Measurements from ENCODE around the gene COL4A3. TPM values are rescaled to one million over a fixed set of nuclear protein-coding genes. Genes with fewer than 3 reads are reported as not detected.
"Not testable (repeated sequence)": the region's sequence is repeated elsewhere in the genome, so short reads cannot be mapped to it uniquely, and the experiment has no call there.

Gene COL4A3
- polyA plus RNA-seq, 3 donors = 0.24 to 0.78 (median 0.56) TPM

GRCh38 chr2:227153307-227153706 is 11.1 kb upstream of the COL4A3 start:
- WGBS, 3 donors = 71 to 79% (median 77%) methylated on average over 4 of the region's 4 CpGs
- no peak overlapping the region for H3K27ac ChIP-seq (ENCODE audit: low read depth, low read length)

GRCh38 chr2:227153758-227154486 is 10.5 kb upstream of the COL4A3 start:
- H3K27ac ChIP-seq (ENCODE audit: low read depth, low read length) = no peak overlapping the region
- whole genome bisulfite sequencing, 3 donors = 61 to 68% (median 64%) methylated on average over 4 of the region's 4 CpGs

- no peak overlapping the region for H3K27ac ChIP-seq (ENCODE audit: low read depth, low read length)
- WGBS, 3 donors = 76 to 84% (median 80%) methylated on average over 6 of the region's 6 CpGs
Observed at GRCh38 chr2:227154986-227155774, 9.2 kb upstream of the COL4A3 start.

DNA sequence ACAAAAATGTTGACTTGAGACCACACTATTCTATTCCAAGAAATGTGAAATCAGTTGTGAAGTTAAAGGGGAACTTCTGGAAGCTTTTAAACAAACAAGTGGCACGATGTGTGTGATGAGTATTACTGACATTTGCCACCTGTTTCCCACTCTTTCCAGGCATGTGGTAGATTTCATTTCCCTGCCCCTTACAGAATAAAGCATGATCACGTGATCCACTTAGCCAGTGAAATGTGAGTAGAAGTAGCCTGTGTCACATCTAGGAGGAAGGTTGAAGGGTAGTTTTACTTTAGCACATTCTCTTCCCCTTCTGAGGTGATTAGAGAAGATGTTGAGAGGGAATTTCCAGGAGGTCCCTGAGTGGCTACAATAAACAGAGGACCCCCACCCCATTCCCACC is 4.3 kb upstream of the COL4A3 start:
- 46 to 61% (median 48%) methylated on average over 2 of the region's 2 CpGs for WGBS, 3 donors
- no peak overlapping the region for H3K27ac ChIP-seq (ENCODE audit: low read depth, low read length)

DNA sequence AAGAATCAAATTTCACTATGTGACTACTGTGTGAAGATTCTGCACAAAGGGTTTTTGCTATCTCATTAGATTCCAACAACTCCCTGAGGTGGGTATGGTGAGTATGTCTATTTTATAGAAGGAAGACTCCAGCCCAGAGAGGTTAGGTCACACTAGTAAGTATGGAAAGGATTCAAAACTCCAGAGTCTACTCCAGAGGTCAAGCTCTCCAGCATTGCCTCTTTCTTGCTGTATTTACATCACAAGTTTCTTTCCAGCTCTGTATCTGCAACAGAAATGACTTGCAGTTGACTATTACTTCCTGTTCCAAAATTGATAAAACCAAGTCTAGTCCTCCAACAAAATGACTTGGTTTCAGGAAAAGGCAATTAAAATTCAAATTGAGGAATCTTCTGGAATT is 2.5 kb upstream of the COL4A3 start:
- H3K27ac ChIP-seq (ENCODE audit: low read depth, low read length) = no peak overlapping the region

- WGBS, 3 donors = 2 to 3% (median 3%) methylated on average over 18 to 20 of the region's 20 CpGs
- H3K27ac ChIP-seq (ENCODE audit: low read depth, low read length) = no peak overlapping the region
Observed at GRCh38 chr2:227163485-227163997, 883 bp upstream of the COL4A3 start.

DNA sequence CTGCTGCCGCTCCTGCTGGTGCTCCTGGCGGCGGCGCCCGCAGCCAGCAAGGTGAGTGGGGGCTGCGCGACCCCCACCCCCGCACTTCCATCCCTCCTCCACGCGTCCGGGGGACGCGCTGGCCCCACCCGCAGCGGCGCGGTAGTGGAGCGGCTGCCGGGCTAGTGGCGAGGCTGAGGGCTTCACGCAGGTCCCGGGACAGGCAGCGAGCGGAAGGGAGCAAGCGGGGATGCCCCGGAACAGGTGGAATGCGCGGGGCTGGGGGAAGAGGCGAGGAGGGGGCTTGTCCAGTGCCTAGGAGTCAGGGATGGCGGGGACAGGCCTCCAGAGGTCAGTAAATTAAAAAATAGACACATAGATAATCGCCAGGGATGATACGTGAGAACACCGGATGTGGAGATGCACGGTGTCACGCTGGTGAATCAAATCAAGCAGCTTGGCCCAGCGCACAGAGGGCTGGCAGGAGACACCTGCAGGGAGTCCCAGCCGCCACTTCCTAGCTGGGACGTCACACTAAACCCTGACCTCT is 403 bp downstream of the COL4A3 start:
- WGBS, 3 donors = 1 to 4% (median 3%) methylated on average over 37 to 38 of the region's 38 CpGs
- no peak overlapping the region for H3K27ac ChIP-seq (ENCODE audit: low read depth, low read length)

GRCh38 chr2:227171779-227172178 is 7.4 kb downstream of the COL4A3 start:
- 90 to 95% (median 94%) methylated on average over 11 of the region's 11 CpGs for WGBS, 3 donors

GRCh38 chr2:227177592-227178336 is 13.3 kb downstream of the COL4A3 start:
- WGBS, 3 donors = 93 to 94% (median 94%) methylated on average over 12 of the region's 12 CpGs
- H3K27ac ChIP-seq (ENCODE audit: low read depth, low read length) = no peak overlapping the region

More at GRCh38 chr2:227171779-227172178, 7.4 kb downstream of the COL4A3 start:
- H3K27ac ChIP-seq (ENCODE audit: low read depth, low read length) = not testable (repeated sequence)

GRCh38 chr2:227179988-227180685 is 15.7 kb downstream of the COL4A3 start:
- no peak overlapping the region for H3K27ac ChIP-seq (ENCODE audit: low read depth, low read length)
- WGBS, 3 donors = 68 to 83% (median 71%) methylated on average over 11 of the region's 11 CpGs

- H3K27ac ChIP-seq (ENCODE audit: low read depth, low read length) = no peak overlapping the region
- 45 to 64% (median 62%) methylated on average over 3 of the region's 3 CpGs for WGBS, 3 donors
Observed at GRCh38 chr2:227180770-227181169, 16.3 kb downstream of the COL4A3 start.

DNA sequence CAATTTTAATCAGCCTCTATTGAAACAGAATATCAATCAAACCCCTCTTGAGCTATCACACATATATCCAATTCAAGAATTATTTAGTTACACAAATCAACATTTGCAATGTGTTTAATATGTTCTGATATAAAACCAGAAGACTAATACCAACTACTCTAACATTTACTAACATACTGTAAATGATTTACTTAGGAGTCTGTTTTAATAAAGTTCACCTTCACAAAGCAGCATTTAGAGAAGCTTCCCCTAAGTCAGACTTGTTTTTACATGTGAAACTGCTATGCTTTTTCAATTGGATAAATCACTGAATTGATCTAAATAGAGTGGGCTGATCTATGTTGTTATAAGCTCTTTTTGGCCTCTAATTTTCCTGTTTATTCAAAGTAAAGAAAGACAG is 18.3 kb downstream of the COL4A3 start:
- H3K27ac ChIP-seq (ENCODE audit: low read depth, low read length) = no peak overlapping the region

GRCh38 chr2:227183657-227184367 is 19.4 kb downstream of the COL4A3 start:
- 75 to 88% (median 87%) methylated on average over 2 of the region's 2 CpGs for WGBS, 3 donors
- H3K27ac ChIP-seq (ENCODE audit: low read depth, low read length) = no peak overlapping the region

DNA sequence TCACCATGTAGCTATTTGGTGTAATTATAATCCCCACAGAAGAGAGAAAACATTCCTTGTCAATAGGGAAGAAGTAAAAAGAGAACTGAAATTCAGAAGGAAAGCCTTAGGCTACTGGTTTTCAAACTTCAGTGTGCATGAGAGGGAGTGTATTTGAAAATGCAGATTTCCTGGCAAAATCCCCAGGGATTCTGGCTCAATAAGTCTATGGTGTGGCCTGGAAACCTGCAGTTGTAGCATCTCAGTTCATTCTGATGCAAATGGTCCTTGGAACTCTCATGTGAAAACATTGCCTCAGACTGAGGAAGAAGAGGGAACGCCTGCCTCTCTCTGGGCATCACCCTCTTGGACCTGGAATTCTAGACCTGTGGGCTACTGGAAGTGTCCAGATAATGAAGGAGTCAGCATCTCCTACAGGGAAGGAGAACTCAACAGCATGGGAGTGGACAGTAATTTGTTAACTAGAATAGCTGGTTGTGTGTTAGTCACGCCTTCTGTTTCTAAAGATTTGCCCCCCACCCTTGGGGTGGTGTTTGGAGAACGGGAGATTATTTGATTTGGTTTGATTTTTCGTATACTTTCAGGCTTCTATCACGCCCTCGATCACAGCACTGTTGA is 21.3 kb downstream of the COL4A3 start:
- WGBS, 3 donors = 79 to 83% (median 82%) methylated on average over 6 of the region's 6 CpGs
- no peak overlapping the region for H3K27ac ChIP-seq (ENCODE audit: low read depth, low read length)

DNA sequence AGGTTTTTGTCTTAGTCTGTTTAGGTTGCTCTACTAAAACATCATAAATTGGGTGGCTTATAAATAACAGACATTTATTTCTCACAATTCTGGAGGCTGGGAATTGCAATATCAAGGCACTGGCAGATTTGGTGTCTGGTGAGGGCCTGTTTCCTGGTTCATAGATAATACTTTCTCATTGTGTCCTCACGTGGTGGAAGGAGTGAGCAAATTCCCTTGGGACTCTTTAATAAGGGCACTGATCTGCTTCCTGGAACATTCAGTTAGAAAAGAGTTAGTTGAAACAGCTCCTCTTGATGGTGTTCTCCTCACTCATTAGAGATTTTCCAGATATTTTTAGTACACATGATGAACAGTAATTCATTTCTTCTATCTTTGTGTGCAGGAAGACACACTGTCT is 22.3 kb downstream of the COL4A3 start:
- WGBS, 3 donors = 19 to 46% (median 19%) methylated on average over 1 of the region's 1 CpG
- H3K27ac ChIP-seq (ENCODE audit: low read depth, low read length) = no peak overlapping the region

DNA sequence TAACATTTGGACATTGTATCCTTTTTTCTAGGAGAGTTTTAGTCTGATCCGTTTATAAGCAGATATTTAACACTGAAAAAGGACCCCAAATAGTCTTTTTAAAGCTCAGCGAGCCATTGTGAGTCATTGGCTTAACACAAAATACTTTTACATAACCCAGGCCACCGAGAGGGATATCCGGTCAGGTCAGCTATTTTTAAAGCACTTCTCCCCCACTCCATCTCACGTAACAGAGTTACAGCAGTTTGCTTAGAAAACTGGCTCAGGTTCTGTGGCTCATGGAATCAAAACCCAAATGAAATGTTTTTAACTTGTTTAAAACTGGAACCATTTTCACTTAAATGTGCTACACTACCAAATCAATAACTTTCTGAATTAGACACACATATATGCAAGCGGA is 23.9 kb downstream of the COL4A3 start:
- no peak overlapping the region for H3K27ac ChIP-seq (ENCODE audit: low read depth, low read length)
- WGBS, 3 donors = 30 to 70% (median 37%) methylated on average over 6 of the region's 6 CpGs

GRCh38 chr2:227191367-227191766 is 26.9 kb downstream of the COL4A3 start:
- no peak overlapping the region for H3K27ac ChIP-seq (ENCODE audit: low read depth, low read length)
- WGBS, 3 donors = 63 to 73% (median 65%) methylated on average over 3 of the region's 3 CpGs

Data from adipose tissue (tissue), 3 donors.